ENCODE measurements around the gene CNOT6.
"Not testable (repeated sequence)": the region's sequence is repeated elsewhere in the genome, so short reads cannot be mapped to it uniquely, and the experiment has no call there.

DNA sequence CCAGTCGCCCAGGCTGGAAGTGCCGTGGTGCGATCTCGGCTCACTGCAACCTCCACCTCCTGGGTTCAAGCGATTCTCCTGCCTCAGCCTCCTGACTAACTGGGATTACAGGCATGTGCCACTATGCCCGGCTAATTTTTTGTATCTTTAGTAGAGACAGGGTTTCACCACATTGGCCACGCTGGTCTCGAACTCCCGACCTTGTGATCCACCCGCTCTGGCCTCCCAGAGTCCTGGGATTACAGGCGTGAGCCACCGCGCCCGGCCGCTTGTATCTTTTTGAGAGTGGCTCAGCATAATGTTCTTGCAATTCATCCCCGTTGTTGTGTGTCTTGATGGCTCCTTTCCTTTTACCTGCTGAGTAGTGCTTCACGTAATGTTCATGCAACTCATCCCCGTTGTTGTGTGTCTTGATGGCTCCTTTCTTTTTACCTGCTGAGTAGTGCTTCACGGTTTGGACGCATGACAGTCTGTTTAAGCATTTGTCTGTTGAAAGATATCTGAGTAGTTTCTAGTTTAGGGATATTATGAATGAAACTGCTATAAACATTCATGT is 18.1 kb upstream of the CNOT6 start:
- TF ChIP-seq, protein P1, sequence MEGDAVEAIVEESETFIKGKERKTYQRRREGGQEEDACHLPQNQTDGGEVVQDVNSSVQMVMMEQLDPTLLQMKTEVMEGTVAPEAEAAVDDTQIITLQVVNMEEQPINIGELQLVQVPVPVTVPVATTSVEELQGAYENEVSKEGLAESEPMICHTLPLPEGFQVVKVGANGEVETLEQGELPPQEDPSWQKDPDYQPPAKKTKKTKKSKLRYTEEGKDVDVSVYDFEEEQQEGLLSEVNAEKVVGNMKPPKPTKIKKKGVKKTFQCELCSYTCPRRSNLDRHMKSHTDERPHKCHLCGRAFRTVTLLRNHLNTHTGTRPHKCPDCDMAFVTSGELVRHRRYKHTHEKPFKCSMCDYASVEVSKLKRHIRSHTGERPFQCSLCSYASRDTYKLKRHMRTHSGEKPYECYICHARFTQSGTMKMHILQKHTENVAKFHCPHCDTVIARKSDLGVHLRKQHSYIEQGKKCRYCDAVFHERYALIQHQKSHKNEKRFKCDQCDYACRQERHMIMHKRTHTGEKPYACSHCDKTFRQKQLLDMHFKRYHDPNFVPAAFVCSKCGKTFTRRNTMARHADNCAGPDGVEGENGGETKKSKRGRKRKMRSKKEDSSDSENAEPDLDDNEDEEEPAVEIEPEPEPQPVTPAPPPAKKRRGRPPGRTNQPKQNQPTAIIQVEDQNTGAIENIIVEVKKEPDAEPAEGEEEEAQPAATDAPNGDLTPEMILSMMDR (IDR thresholded peaks at IDR 0.05) = not testable (repeated sequence)
- not testable (repeated sequence) for TF ChIP-seq POLR2A (IDR thresholded peaks at IDR 0.05)

All from Peyer's patch (tissue), 4 donors.